Fibroblast of pulmonary artery (primary cell): ENCODE results near the gene TRMT1.
A peak's percentile ranks its signal among the peaks of the same experiment; 100 is the strongest.

Experiments
- DNase-seq: peaks from one replicate; pipeline ENCODE4 v3.0.0-alpha.2; 2010; ENCODE audit warnings: low read depth
- H3K4me3 ChIP-seq: replicated peaks from 2 replicates; pipeline ENCODE4 v1.5.1; 2011; ENCODE audit warnings: low read depth, mild to moderate bottlenecking, control low read depth, low read length, moderate library complexity
- TF ChIP-seq, protein P1 (sequence below): IDR thresholded peaks from 2 replicates; pipeline ENCODE4 v1.5.1; 2011; ENCODE audit warnings: mild to moderate bottlenecking, control low read depth, low read length, inconsistent platforms; ENCODE audit errors: missing control alignments

The TRMT1 gene

DNA sequence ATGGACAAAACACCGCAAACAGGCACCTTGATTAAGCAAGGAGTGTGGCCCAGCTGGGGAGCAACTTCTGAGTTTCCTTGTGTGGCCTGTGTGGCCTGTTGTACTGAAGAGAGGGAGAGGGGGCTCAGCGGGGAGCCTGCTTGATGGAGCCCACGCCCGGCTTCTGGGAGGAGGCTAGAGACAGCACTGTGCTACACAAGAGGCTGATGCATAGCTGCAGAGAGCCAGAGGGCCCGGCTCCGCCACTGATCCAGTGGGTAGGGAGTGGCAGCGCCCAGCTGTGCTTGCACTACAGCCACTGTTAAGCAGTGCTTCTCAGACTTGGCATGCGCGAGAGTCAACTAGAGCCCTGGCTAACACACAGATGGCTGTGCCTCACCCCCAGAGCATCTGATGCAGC lies 32.9 kb downstream of the TRMT1 start:
- no peak for DNase-seq
- TF ChIP-seq, protein P1, sequence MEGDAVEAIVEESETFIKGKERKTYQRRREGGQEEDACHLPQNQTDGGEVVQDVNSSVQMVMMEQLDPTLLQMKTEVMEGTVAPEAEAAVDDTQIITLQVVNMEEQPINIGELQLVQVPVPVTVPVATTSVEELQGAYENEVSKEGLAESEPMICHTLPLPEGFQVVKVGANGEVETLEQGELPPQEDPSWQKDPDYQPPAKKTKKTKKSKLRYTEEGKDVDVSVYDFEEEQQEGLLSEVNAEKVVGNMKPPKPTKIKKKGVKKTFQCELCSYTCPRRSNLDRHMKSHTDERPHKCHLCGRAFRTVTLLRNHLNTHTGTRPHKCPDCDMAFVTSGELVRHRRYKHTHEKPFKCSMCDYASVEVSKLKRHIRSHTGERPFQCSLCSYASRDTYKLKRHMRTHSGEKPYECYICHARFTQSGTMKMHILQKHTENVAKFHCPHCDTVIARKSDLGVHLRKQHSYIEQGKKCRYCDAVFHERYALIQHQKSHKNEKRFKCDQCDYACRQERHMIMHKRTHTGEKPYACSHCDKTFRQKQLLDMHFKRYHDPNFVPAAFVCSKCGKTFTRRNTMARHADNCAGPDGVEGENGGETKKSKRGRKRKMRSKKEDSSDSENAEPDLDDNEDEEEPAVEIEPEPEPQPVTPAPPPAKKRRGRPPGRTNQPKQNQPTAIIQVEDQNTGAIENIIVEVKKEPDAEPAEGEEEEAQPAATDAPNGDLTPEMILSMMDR: no peak
- H3K4me3 ChIP-seq: no peak overlapping the region

DNA sequence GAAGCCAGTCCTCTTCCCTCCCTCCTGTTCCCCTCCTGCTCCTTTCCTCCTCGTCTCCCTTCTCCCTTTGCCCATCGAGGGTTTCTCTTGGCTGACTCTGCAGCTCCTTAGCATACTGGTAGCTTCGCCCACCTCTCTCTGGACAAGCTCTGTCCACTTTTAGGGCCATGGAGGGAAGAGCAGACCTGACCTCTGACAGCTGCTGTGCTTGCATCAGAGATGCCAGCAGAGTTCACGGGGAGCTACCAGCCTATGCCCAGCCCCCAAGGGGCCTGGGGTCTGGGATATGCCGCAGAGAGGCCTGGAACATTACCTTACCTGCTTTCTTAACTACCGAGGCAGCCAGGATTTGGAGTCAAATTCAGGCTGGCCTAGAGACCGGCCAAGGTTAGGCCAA lies 33.5 kb downstream of the TRMT1 start:
- no peak for DNase-seq
- TF ChIP-seq, protein P1: no peak
- H3K4me3 ChIP-seq: no peak overlapping the region

DNA sequence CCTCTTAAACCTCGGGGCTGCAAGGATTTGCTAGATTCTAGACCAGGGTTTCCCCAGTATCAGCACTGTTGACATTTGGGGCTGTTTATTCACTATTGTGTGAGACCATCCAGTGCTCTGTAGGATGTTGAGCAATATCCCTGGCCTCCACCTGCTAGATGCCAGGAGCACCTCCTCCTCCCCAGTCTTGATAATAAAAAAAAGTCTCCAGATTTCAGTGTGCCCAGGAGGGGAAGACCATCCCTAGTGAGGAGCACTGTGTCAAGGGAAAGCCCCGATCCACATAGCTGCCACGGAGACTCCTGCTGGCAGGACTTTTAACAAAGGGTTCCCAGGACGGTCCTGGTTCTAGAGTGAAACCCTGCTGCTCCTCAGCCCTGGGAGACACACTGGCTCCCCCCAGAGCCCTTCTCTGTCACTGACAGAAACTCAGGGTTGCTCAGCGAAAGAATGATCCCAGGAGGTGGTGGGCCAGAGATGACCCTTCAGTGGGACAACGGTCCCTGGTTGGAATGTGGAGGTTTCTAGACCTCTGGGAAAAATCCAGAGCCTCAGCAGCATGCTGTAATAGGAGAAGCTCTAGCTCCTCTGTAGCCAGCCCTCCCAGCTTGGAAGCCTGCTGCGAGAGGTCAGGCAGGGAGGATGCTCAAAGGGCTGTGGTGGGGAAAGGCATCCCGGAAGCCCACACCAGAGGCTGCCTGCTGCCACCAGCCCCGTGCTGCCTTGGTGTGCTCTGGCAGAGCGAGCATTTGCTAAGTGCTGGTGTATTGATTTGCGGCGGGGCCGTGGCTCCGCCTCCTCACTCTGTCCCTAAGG lies 34.1 kb downstream of the TRMT1 start:
- TF ChIP-seq, protein P1: peak; percentile 44
- no peak overlapping the region for H3K4me3 ChIP-seq
- peak; percentile 58 for DNase-seq

DNA sequence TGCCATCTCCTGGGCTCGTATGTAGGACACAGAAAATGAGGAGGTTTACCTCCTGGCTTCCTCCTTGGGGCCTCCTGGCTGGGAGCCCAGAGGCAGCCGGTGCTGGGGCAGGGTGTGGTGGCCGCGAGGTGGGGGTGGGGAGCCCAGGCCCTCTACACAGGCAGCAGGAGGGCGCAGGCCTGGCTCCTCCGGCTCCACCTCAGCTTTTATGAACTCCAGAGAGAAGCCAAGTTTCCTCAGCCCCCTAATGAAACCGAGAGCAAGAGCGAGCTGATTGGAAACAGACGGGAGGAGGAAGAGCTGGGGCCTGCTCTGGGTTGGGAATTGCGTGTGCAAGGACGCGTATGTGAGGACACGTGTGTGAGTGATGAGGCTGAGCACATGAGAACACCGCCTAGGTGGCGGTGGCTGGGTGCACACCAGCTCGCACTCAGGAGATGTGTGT lies 37.0 kb downstream of the TRMT1 start:
- no peak overlapping the region for H3K4me3 ChIP-seq
- peak; percentile 42 for DNase-seq
- TF ChIP-seq, protein P1: no peak

DNA sequence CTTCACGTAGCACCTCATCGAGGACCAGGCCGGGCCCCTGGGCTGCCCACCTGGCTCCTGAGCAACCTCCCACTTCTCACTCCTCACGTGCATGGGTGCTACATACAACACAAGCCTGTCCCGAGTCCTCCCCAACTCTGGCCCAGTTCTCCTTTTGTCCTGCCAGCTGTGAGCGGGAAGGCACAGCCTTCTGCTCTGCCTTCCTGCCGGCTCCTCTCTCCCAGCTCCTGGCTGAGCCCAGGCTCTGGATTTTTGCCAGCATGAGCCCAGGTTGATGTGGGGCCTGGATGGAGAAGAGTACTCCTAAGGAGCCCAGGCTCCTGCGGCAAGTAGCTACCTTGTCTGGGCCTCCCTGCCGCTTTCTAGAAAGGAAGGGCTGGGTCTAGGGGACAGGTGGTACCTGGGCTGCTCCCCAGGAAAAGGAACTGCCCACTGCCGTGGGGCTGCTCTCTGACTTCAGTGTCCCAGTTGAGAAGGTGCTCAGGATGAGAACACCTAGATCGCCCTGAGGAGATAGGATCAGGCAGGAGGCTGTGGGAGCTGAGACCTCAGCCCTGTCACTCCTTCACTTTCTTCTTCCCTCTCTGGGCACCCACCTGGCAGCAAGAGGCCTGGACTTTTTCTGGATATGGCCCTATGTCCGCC lies 37.5 kb downstream of the TRMT1 start:
- no peak overlapping the region for H3K4me3 ChIP-seq
- TF ChIP-seq, protein P1: no peak
- DNase-seq: no peak

DNA sequence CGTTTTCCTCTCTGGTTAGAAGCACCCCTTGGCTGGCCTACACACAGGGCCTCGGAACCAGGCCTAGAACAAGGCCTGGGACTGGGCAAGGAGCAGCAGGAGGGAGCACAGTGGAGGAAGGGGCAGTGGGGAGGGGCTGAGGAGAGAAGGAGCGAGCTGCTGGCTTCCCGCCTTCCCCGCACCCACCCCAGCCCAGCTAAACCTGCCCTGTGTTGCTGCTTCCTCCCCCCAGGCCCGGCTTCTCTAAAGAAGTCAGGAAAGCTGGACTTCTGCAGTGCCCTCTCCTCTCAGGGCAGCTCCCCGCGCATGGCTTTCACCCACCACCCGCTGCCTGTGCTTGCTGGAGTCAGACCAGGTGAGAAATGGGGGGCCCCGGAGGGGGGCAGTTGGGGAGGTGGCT lies 38.2 kb downstream of the TRMT1 start:
- no peak for DNase-seq
- H3K4me3 ChIP-seq: no peak overlapping the region
- TF ChIP-seq, protein P1: no peak
